CD14-positive monocyte (primary cell): Measurements from ENCODE around the gene CENPQ. TPM values are rescaled to one million over a fixed set of nuclear protein-coding genes. Genes with fewer than 3 reads are reported as not detected.

Source experiments
- DNase-seq, 3 donors: peaks; one replicate each; pipeline ENCODE4 v3.0.0-alpha.2; 2011 to 2022
- H2AFZ ChIP-seq: 2 replicates; pipeline ENCODE4 v1.6.0; 2012; ENCODE audit warnings: mild to moderate bottlenecking, low read depth, low read length, inconsistent platforms; ENCODE audit not compliant: insufficient read depth, poor library complexity, severe bottlenecking
- H3K27ac ChIP-seq, 2 donors: 1 replicate in 1 of 2; 2 replicates in 1 of 2; pipeline ENCODE4 v1.5.1; 2012 to 2013; ENCODE audit warnings: low read length in 2 of 2, control low read depth in 1 of 2, inconsistent platforms in 1 of 2, low read depth in 1 of 2, mild to moderate bottlenecking in 1 of 2
- H3K27me3 ChIP-seq, 2 donors: one replicate each; pipeline versions ENCODE4 v1.6.0 to v1.6.1; 2011 to 2013; ENCODE audit warnings: low read length in 2 of 2; ENCODE audit not compliant: control insufficient read depth in 2 of 2, insufficient read depth in 2 of 2
- H3K36me3 ChIP-seq, 2 donors: replicated peaks in 1 of 2; 1 replicate in 1 of 2; 2 replicates in 1 of 2; pipeline versions ENCODE4 v1.5.1 to v1.6.1; 2012 to 2013; ENCODE audit warnings: low read length in 2 of 2, control low read depth in 1 of 2, inconsistent platforms in 1 of 2, mild to moderate bottlenecking in 1 of 2; ENCODE audit not compliant: insufficient read depth in 2 of 2, control insufficient read depth in 1 of 2
- H3K4me1 ChIP-seq, 2 donors: 1 replicate in 1 of 2; 2 replicates in 1 of 2; pipeline versions ENCODE4 v1.5.1 to v1.6.1; 2012 to 2013; ENCODE audit warnings: low read length in 2 of 2, control low read depth in 1 of 2, inconsistent platforms in 1 of 2, mild to moderate bottlenecking in 1 of 2, moderate library complexity in 1 of 2; ENCODE audit not compliant: insufficient read depth in 2 of 2, control insufficient read depth in 1 of 2
- H3K4me2 ChIP-seq: replicated peaks from 2 replicates; pipeline ENCODE3; 2012; ENCODE audit warnings: low read length, moderate library complexity, mild to moderate bottlenecking; ENCODE audit not compliant: poor library complexity, severe bottlenecking; ENCODE audit errors: extremely low read depth
- H3K4me3 ChIP-seq, 3 experiments: fragments of 200-600 bp in 1 of 3; sonication (generic) in 1 of 3; replicated peaks in 1 of 3; 1 replicate in 2 of 3; 2 replicates in 1 of 3; pipeline ENCODE4 v1.5.1; 2011 to 2013; ENCODE audit warnings: low read length in 3 of 3, mild to moderate bottlenecking in 3 of 3, control low read depth in 2 of 3, low read depth in 2 of 3, inconsistent platforms in 1 of 3, moderate library complexity in 1 of 3
- H3K79me2 ChIP-seq: 2 replicates; pipeline ENCODE4 v1.6.0; 2012; ENCODE audit warnings: mild to moderate bottlenecking, control low read depth, inconsistent platforms, low read length, moderate library complexity; ENCODE audit not compliant: insufficient read depth
- H3K9ac ChIP-seq: 2 replicates; pipeline ENCODE4 v1.6.0; 2017; ENCODE audit warnings: low read length, mild to moderate bottlenecking; ENCODE audit not compliant: insufficient read depth, poor library complexity, severe bottlenecking
- H3K9me3 ChIP-seq, 2 donors: replicated peaks in 1 of 2; 1 replicate in 1 of 2; 2 replicates in 1 of 2; pipeline versions ENCODE4 v1.5.1 to v1.6.1; 2012 to 2013; ENCODE audit warnings: low read length in 2 of 2, control low read depth in 1 of 2; ENCODE audit not compliant: control insufficient read depth in 1 of 2, insufficient read depth in 1 of 2
- H4K20me1 ChIP-seq: 2 replicates; pipeline ENCODE4 v1.6.0; 2012; ENCODE audit warnings: mild to moderate bottlenecking, low read length, control low read depth, moderate library complexity; ENCODE audit not compliant: insufficient read depth
- H3K27ac Mint-ChIP-seq, 7 donors: one replicate each; pipeline ENCODE4 v1.8.0; 2020; ENCODE audit warnings: mild to moderate bottlenecking in 7 of 7, mixed read lengths in 7 of 7, moderate library complexity in 6 of 7, inconsistent platforms in 2 of 7
- H3K27me3 Mint-ChIP-seq, 3 donors: one replicate each; pipeline ENCODE4 v1.8.0; 2021 to 2022; ENCODE audit warnings: low read depth in 3 of 3, mild to moderate bottlenecking in 3 of 3, mixed read lengths in 3 of 3, moderate library complexity in 3 of 3, inconsistent platforms in 1 of 3
- H3K36me3 Mint-ChIP-seq, 2 donors: one replicate each; pipeline ENCODE4 v1.8.0; 2020; ENCODE audit warnings: mixed read lengths in 2 of 2, inconsistent platforms in 1 of 2, mild to moderate bottlenecking in 1 of 2
- H3K4me1 Mint-ChIP-seq: one replicate; pipeline ENCODE4 v1.8.0; 2020; ENCODE audit warnings: mild to moderate bottlenecking, mixed read lengths
- H3K4me3 Mint-ChIP-seq, 2 donors: one replicate each; pipeline ENCODE4 v1.8.0; 2020; ENCODE audit warnings: mild to moderate bottlenecking in 2 of 2, mixed read lengths in 2 of 2, moderate library complexity in 1 of 2
- H3K9me3 Mint-ChIP-seq, 7 donors: one replicate each; pipeline ENCODE4 v1.8.0; 2020 to 2022; ENCODE audit warnings: mixed read lengths in 7 of 7, mild to moderate bottlenecking in 6 of 7, moderate library complexity in 6 of 7, inconsistent platforms in 2 of 7
- WGBS: methylation state at CpG from one replicate; pipeline ENCODE4 v1.1.5; 2013; ENCODE audit warnings: missing lambda C conversion rate; ENCODE audit not compliant: insufficient coverage; 5-methylcytosine and 5-hydroxymethylcytosine counted together
- intact Hi-C, 2 donors: fragments of 100-400 bp; cut with micrococcal nuclease; formaldehyde crosslinking; loops; one replicate each; pipeline versions ENCODE4 v1.15.0 to v1.15.1; 2023
- polyA plus RNA-seq, 3 donors: library from polyadenylated mRNA; depleted of rRNA in 1 of 3; unstranded in 2 of 3; stranded (reverse) in 1 of 3; fragments of 300-500 nt in 2 of 3; fragments of >200 nt in 1 of 3; fragmentation: Illumina TruSeq in 2 of 3; gene quantifications; 1 replicate in 2 of 3; 2 replicates in 1 of 3; pipeline ENCODE4 v1.2.3, GENCODE V29; 2012 to 2021
- TF ChIP-seq, protein P1 (sequence below): fragments of 200-600 bp; IDR thresholded peaks from one replicate; pipeline ENCODE4 v1.8.0; 2022; ENCODE audit warnings: antibody characterized with exemption, mild to moderate bottlenecking

CENPQ gene
- polyA plus RNA-seq, 3 donors, result 0.87 to 3.3 (median 3.0) TPM

DNA sequence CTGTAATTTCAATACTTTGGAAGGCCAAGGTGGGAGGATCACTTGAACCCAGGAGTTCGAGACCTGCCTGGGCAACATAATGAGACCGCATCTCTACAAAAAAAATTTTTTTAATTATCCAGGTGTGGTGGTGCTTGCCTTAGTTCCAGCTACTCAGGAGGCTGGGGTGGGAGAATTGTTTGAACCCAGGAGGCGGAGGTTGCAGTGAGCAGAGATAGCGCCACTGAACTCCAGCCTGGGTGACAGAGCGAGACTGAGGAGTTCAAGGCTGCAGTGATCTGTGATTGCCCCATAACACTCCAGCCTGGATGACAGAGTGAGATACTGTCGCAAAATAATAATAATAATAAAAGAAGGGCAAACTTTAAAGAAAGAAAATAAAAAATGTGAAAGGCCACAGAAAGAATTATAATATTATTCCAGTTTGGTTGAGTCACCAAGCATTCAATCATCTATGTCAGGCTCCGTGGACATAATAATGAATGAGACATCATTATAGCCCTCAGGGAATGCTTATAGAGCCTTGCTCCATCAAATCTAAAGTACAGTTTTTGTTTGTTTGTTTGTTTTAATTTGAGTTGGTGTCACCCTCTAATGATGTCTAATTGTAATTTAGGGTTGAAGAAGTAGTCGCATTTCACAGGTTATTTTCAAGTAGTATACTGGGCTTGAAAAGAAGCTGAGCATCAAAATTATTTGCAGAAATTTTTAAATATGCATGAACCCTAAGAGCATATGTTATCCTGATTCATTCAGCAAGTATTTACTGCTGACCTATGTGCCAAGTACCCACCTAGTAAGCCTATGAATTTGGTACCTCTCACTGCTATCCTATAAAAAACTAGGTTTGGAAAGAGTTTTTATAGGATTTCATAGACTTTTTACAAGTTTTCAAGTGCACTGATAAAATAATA is 51.7 kb downstream of the CENPQ start:
- intact Hi-C loops, result no loop called here
- no peak overlapping the region for H3K4me3 Mint-ChIP-seq
- WGBS, result 67% methylated on average over 1 of the region's 8 CpGs
- no peak overlapping the region for H3K9ac ChIP-seq
- H2AFZ ChIP-seq, result no peak overlapping the region
- H3K36me3 ChIP-seq, result no peaks in the 10 kb centered on the region
- H3K4me2 ChIP-seq, result no peak overlapping the region
- no peak for DNase-seq
- no peaks in the 10 kb centered on the region for H3K36me3 Mint-ChIP-seq
- H4K20me1 ChIP-seq, result no peaks in the 10 kb centered on the region
- H3K79me2 ChIP-seq, result no peaks in the 10 kb centered on the region
- TF ChIP-seq, protein P1, sequence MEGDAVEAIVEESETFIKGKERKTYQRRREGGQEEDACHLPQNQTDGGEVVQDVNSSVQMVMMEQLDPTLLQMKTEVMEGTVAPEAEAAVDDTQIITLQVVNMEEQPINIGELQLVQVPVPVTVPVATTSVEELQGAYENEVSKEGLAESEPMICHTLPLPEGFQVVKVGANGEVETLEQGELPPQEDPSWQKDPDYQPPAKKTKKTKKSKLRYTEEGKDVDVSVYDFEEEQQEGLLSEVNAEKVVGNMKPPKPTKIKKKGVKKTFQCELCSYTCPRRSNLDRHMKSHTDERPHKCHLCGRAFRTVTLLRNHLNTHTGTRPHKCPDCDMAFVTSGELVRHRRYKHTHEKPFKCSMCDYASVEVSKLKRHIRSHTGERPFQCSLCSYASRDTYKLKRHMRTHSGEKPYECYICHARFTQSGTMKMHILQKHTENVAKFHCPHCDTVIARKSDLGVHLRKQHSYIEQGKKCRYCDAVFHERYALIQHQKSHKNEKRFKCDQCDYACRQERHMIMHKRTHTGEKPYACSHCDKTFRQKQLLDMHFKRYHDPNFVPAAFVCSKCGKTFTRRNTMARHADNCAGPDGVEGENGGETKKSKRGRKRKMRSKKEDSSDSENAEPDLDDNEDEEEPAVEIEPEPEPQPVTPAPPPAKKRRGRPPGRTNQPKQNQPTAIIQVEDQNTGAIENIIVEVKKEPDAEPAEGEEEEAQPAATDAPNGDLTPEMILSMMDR, result no peak
- H3K4me1 Mint-ChIP-seq, result no peaks in the 10 kb centered on the region
- no peaks in the 10 kb centered on the region for H3K4me1 ChIP-seq
- no peak overlapping the region for H3K4me3 ChIP-seq
- H3K27ac ChIP-seq, result no peak overlapping the region
- H3K27ac Mint-ChIP-seq, result no peak overlapping the region
- peaks cover 0 to 4% (median 2%) of the 10 kb centered on the region in 7 donors for H3K9me3 Mint-ChIP-seq
- no peaks in the 10 kb centered on the region for H3K27me3 ChIP-seq
- peaks cover 0 to 5% (median 4%) of the 10 kb centered on the region in 3 donors for H3K27me3 Mint-ChIP-seq
- no peaks in the 10 kb centered on the region for H3K9me3 ChIP-seq

DNA sequence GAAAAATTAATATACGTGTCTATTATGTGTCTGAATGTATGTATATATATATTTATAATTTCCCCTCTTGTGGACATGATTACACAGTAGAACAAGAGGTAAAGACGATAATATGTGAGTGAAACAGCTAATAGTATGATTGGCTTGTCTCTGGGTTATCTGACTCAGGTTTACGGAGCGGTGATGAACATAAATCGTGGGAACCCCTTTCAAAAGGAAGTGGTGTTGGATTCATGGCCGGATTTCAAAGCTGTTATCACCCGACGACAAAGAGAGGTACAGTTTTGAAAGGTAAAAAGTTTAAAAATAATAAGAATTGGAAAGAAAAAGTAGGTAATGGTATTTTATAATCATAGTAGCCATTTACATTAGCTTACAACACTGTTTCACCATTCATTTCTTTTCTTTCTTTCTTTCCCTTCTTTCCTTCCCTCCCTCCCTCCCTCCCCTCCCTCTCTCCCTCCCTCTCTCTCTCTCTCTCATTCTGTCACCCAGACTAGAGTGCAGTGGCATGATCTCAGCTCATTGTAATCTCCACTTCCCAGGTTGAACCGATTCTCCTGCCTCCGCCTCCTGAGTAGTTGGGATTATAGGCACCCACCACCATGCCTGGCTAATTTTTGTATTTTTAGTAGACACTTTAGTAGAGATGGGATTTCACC is 52.4 kb downstream of the CENPQ start:
- no peak overlapping the region for H3K4me3 Mint-ChIP-seq
- no peak for DNase-seq
- no peak overlapping the region for H2AFZ ChIP-seq
- H3K27ac Mint-ChIP-seq, result no peak overlapping the region
- no peaks in the 10 kb centered on the region for H3K36me3 ChIP-seq
- no peak overlapping the region for H3K9ac ChIP-seq
- H4K20me1 ChIP-seq, result no peaks in the 10 kb centered on the region
- H3K36me3 Mint-ChIP-seq, result no peaks in the 10 kb centered on the region
- H3K9me3 Mint-ChIP-seq, result peaks cover 0 to 2% (median 0%) of the 10 kb centered on the region in 7 donors
- intact Hi-C loops, result no loop called here
- no peaks in the 10 kb centered on the region for H3K27me3 ChIP-seq
- peaks cover 0 to 5% (median 4%) of the 10 kb centered on the region in 3 donors for H3K27me3 Mint-ChIP-seq
- 67% methylated on average over 3 of the region's 10 CpGs for WGBS
- H3K9me3 ChIP-seq, result no peaks in the 10 kb centered on the region
- no peaks in the 10 kb centered on the region for H3K4me1 Mint-ChIP-seq
- no peaks in the 10 kb centered on the region for H3K79me2 ChIP-seq
- no peak overlapping the region for H3K4me3 ChIP-seq
- TF ChIP-seq, protein P1, result no peak
- H3K4me2 ChIP-seq, result no peak overlapping the region
- H3K27ac ChIP-seq, result no peak overlapping the region
- no peaks in the 10 kb centered on the region for H3K4me1 ChIP-seq
